ENCODE measurements around the gene CYP19A1. TPM values are rescaled to one million over a fixed set of nuclear protein-coding genes. Genes with fewer than 3 reads are reported as not detected.
A peak's percentile ranks its signal among the peaks of the same experiment; 100 is the strongest.

The CYP19A1 gene
- total and polyA plus RNA-seq, 3 experiments from 2014 or later, result not detected

GRCh38 chr15:51281368-51281967 lies 56.9 kb downstream of the CYP19A1 start:
- Histone ChIP-seq H3K9me3 (ENCODE audit: low read length) (no peaks in the 10 kb centered on the region), H3K27ac (ENCODE audit: low read depth, low read length) (no peak overlapping the region), H3K4me3 (ENCODE audit: low read length) (no peak overlapping the region), H3K4me1 (ENCODE audit: insufficient read depth, low read length) (no peaks in the 10 kb centered on the region), H3K27me3 (ENCODE audit: insufficient read depth, low read length, poor library complexity, severe bottlenecking) (no peaks in the 10 kb centered on the region), H3K36me3 (ENCODE audit: insufficient read depth, low read length) (no peaks in the 10 kb centered on the region)
- peaks cover 0 to 27% of the 10 kb centered on the region in 2 donors for H3K27me3 Mint-ChIP-seq
- H3K27ac Mint-ChIP-seq, result peak overlapping the region in 1 of 8 donors; percentile 83
- ChIA-PET CTCF (no interaction called here), POLR2A (no interaction called here)
- no peak for DNase-seq
- H3K9me3 Mint-ChIP-seq, result no peaks in the 10 kb centered on the region
- H3K4me1 Mint-ChIP-seq, result peaks cover 0 to 8% (median 7%) of the 10 kb centered on the region in 3 donors
- no peaks in the 10 kb centered on the region for H3K36me3 Mint-ChIP-seq
- H3K4me3 Mint-ChIP-seq, result no peak overlapping the region

- H3K9me3 Mint-ChIP-seq, result no peaks in the 10 kb centered on the region
- CTCF ChIA-PET, result no interaction called here
- Histone ChIP-seq H3K36me3 (ENCODE audit: insufficient read depth, low read length) (no peaks in the 10 kb centered on the region), H3K27ac (ENCODE audit: low read depth, low read length) (no peak overlapping the region), H3K27me3 (ENCODE audit: insufficient read depth, low read length, poor library complexity, severe bottlenecking) (no peaks in the 10 kb centered on the region), H3K9me3 (ENCODE audit: low read length) (no peaks in the 10 kb centered on the region), H3K4me1 (ENCODE audit: insufficient read depth, low read length) (no peaks in the 10 kb centered on the region), H3K4me3 (ENCODE audit: low read length) (no peak overlapping the region)
- no peak overlapping the region for H3K27ac Mint-ChIP-seq
- POLR2A ChIA-PET, result no interaction called here
- no peaks in the 10 kb centered on the region for H3K36me3 Mint-ChIP-seq
- H3K27me3 Mint-ChIP-seq, result peaks cover 2 to 31% of the 10 kb centered on the region in 2 donors
- DNase-seq, result no peak
- H3K4me3 Mint-ChIP-seq, result no peak overlapping the region
- peaks cover 0 to 8% (median 7%) of the 10 kb centered on the region in 3 donors for H3K4me1 Mint-ChIP-seq
These were observed 57.6 kb downstream of the CYP19A1 start for GRCh38 chr15:51280838-51281237.

GRCh38 chr15:51279391-51279790 lies 59.0 kb downstream of the CYP19A1 start:
- Histone ChIP-seq H3K36me3 (ENCODE audit: insufficient read depth, low read length) (no peaks in the 10 kb centered on the region), H3K27me3 (ENCODE audit: insufficient read depth, low read length, poor library complexity, severe bottlenecking) (no peaks in the 10 kb centered on the region), H3K4me3 (ENCODE audit: low read length) (no peak overlapping the region), H3K27ac (ENCODE audit: low read depth, low read length) (no peak overlapping the region), H3K9me3 (ENCODE audit: low read length) (no peaks in the 10 kb centered on the region), H3K4me1 (ENCODE audit: insufficient read depth, low read length) (no peaks in the 10 kb centered on the region)
- ChIA-PET POLR2A (no interaction called here), CTCF (no interaction called here)
- Mint-ChIP-seq H3K27me3 (peaks cover 2 to 35% of the 10 kb centered on the region in 2 donors), H3K4me1 (peaks cover 0 to 8% (median 7%) of the 10 kb centered on the region in 3 donors), H3K4me3 (no peak overlapping the region), H3K36me3 (no peaks in the 10 kb centered on the region), H3K9me3 (no peaks in the 10 kb centered on the region), H3K27ac (no peak overlapping the region)
- no peak for DNase-seq

- H3K27me3 Mint-ChIP-seq, result peaks cover 2 to 42% of the 10 kb centered on the region in 2 donors
- H3K4me3 ChIP-seq (ENCODE audit: low read length), result no peak overlapping the region
- no peak overlapping the region for H3K27ac Mint-ChIP-seq
- CTCF ChIA-PET, result interaction anchor here (1.2 kb wide), 1 partner anchor 114 kb away, joined by 4 read pairs; no protein-coding TSS in a partner anchor
- no peaks in the 10 kb centered on the region for H3K9me3 ChIP-seq (ENCODE audit: low read length)
- H3K4me1 ChIP-seq (ENCODE audit: insufficient read depth, low read length), result no peaks in the 10 kb centered on the region
- no peaks in the 10 kb centered on the region for H3K9me3 Mint-ChIP-seq
- no peaks in the 10 kb centered on the region for H3K36me3 Mint-ChIP-seq
- H3K36me3 ChIP-seq (ENCODE audit: insufficient read depth, low read length), result no peaks in the 10 kb centered on the region
- no peak overlapping the region for H3K27ac ChIP-seq (ENCODE audit: low read depth, low read length)
- no peak for DNase-seq
- H3K27me3 ChIP-seq (ENCODE audit: insufficient read depth, low read length, poor library complexity, severe bottlenecking), result no peaks in the 10 kb centered on the region
- H3K4me3 Mint-ChIP-seq, result no peak overlapping the region
- no peaks in the 10 kb centered on the region for H3K4me1 Mint-ChIP-seq
- POLR2A ChIA-PET, result no interaction called here
These were observed 61.3 kb downstream of the CYP19A1 start for GRCh38 chr15:51277101-51277500.

- H3K9me3 Mint-ChIP-seq, result no peaks in the 10 kb centered on the region
- no peak overlapping the region for H3K27ac ChIP-seq (ENCODE audit: low read depth, low read length)
- no peaks in the 10 kb centered on the region for H3K27me3 ChIP-seq (ENCODE audit: insufficient read depth, low read length, poor library complexity, severe bottlenecking)
- DNase-seq, result no peak
- H3K27me3 Mint-ChIP-seq, result peaks cover 3 to 39% of the 10 kb centered on the region in 2 donors
- no peaks in the 10 kb centered on the region for H3K4me1 ChIP-seq (ENCODE audit: insufficient read depth, low read length)
- CTCF ChIA-PET, result no interaction called here
- no peak overlapping the region for H3K27ac Mint-ChIP-seq
- no peak overlapping the region for H3K4me3 ChIP-seq (ENCODE audit: low read length)
- no peaks in the 10 kb centered on the region for H3K36me3 ChIP-seq (ENCODE audit: insufficient read depth, low read length)
- H3K36me3 Mint-ChIP-seq, result no peaks in the 10 kb centered on the region
- POLR2A ChIA-PET, result no interaction called here
- no peak overlapping the region for H3K4me3 Mint-ChIP-seq
- H3K4me1 Mint-ChIP-seq, result no peaks in the 10 kb centered on the region
- no peaks in the 10 kb centered on the region for H3K9me3 ChIP-seq (ENCODE audit: low read length)
These were observed 63.4 kb downstream of the CYP19A1 start for GRCh38 chr15:51274956-51275355.

GRCh38 chr15:51270706-51271105 lies 67.7 kb downstream of the CYP19A1 start:
- Histone ChIP-seq H3K27me3 (ENCODE audit: insufficient read depth, low read length, poor library complexity, severe bottlenecking) (peaks cover 4% of the 10 kb centered on the region), H3K4me1 (ENCODE audit: insufficient read depth, low read length) (no peaks in the 10 kb centered on the region), H3K9me3 (ENCODE audit: low read length) (no peaks in the 10 kb centered on the region), H3K27ac (ENCODE audit: low read depth, low read length) (no peak overlapping the region), H3K4me3 (ENCODE audit: low read length) (no peak overlapping the region), H3K36me3 (ENCODE audit: insufficient read depth, low read length) (no peaks in the 10 kb centered on the region)
- ChIA-PET CTCF (no interaction called here), POLR2A (no interaction called here)
- Mint-ChIP-seq H3K27me3 (peaks cover 11 to 41% of the 10 kb centered on the region in 2 donors), H3K4me1 (peaks cover 0 to 8% (median 4%) of the 10 kb centered on the region in 3 donors), H3K36me3 (no peaks in the 10 kb centered on the region), H3K27ac (no peak overlapping the region), H3K4me3 (no peak overlapping the region), H3K9me3 (peaks cover 0 to 3% (median 0%) of the 10 kb centered on the region in 5 donors)
- no peak for DNase-seq

- Histone ChIP-seq H3K4me1 (ENCODE audit: insufficient read depth, low read length) (no peaks in the 10 kb centered on the region), H3K27me3 (ENCODE audit: insufficient read depth, low read length, poor library complexity, severe bottlenecking) (peaks cover 4% of the 10 kb centered on the region), H3K27ac (ENCODE audit: low read depth, low read length) (no peak overlapping the region), H3K9me3 (ENCODE audit: low read length) (no peaks in the 10 kb centered on the region), H3K4me3 (ENCODE audit: low read length) (no peak overlapping the region), H3K36me3 (ENCODE audit: insufficient read depth, low read length) (no peaks in the 10 kb centered on the region)
- Mint-ChIP-seq H3K9me3 (peaks cover 0 to 3% (median 0%) of the 10 kb centered on the region in 5 donors), H3K36me3 (no peaks in the 10 kb centered on the region), H3K4me3 (no peak overlapping the region), H3K27me3 (peaks cover 16 to 39% of the 10 kb centered on the region in 2 donors), H3K27ac (no peak overlapping the region), H3K4me1 (peaks cover 0 to 8% (median 4%) of the 10 kb centered on the region in 3 donors)
- ChIA-PET CTCF (interaction anchor here (0.6 kb wide), 1 partner anchor 11 kb away, joined by 3 read pairs; no protein-coding TSS in a partner anchor), POLR2A (no interaction called here)
- no peak for DNase-seq
These were observed 68.9 kb downstream of the CYP19A1 start for GRCh38 chr15:51269496-51269895.

GRCh38 chr15:51267703-51268083 lies 70.7 kb downstream of the CYP19A1 start:
- Histone ChIP-seq H3K9me3 (ENCODE audit: low read length) (no peaks in the 10 kb centered on the region), H3K27ac (ENCODE audit: low read depth, low read length) (no peak overlapping the region), H3K36me3 (ENCODE audit: insufficient read depth, low read length) (no peaks in the 10 kb centered on the region), H3K4me1 (ENCODE audit: insufficient read depth, low read length) (no peaks in the 10 kb centered on the region), H3K27me3 (ENCODE audit: insufficient read depth, low read length, poor library complexity, severe bottlenecking) (peaks cover 4% of the 10 kb centered on the region), H3K4me3 (ENCODE audit: low read length) (no peak overlapping the region)
- ChIA-PET POLR2A (no interaction called here), CTCF (no interaction called here)
- H3K36me3 Mint-ChIP-seq, result no peaks in the 10 kb centered on the region
- H3K4me3 Mint-ChIP-seq, result no peak overlapping the region
- H3K27ac Mint-ChIP-seq, result no peak overlapping the region
- peaks cover 16 to 28% of the 10 kb centered on the region in 2 donors for H3K27me3 Mint-ChIP-seq
- H3K9me3 Mint-ChIP-seq, result peaks cover 0 to 3% (median 0%) of the 10 kb centered on the region in 5 donors
- peaks cover 0 to 8% (median 4%) of the 10 kb centered on the region in 3 donors for H3K4me1 Mint-ChIP-seq
- DNase-seq, result no peak

Data from CD8-positive, alpha-beta memory T cell (primary cell).